Bladder microvascular endothelial cell (primary cell): ENCODE results near the gene TEP1. TPM values are rescaled to one million over a fixed set of nuclear protein-coding genes. Genes with fewer than 3 reads are reported as not detected.

Experiments used
- total RNA-seq: library from RNA; depleted of rRNA; stranded (reverse); fragments of >200 nt; gene quantifications from 2 replicates; pipeline ENCODE4 v1.2.3, GENCODE V29; 2014

TEP1 gene
- 15.2 and 50.6 TPM in 2 replicates for total RNA-seq

DNA sequence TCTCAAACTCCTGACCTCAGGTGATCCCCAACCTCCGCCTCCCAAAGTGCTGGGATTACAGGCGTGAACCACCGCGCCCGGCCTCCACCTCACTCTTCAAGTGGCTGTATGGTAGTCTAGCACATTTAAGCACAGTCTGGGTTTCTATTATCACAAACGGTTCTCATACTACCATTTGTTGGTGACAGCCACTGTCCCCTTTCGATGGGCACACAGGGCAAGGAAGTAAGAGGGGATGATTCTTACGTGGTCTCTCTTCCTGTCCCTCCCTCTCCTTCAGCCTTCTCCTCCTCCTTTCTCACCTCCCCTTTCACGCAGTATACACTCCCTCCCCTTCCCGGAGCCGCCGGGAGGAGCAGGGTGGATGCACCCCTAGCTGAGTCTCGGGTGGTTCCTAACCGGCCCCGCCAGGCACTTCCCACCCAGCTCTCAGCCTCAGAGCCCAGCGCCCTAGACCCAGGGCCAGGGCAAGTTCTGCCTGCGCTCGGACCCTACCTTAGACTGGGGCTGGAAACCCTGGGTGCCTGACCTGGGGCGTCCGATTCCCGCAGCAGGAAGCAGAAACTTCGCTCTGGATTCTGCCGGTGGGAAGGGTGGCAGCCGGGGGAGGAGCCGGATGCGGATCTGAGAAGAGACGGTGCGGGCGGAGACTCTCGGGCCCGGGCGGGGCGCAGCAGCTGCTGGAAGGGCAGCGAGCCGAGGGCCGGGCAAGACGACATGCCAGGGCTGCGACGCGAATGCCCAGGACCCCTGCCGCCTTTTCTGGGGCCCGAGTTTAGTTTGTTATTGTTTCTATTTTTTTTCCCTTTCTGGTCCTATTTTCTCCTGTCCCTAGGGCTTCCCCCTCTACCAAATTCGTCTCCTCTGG, at the start of gene TEP1:
TEP1 (minus strand) TSS at position 626 of the 868 bp plus-strand sequence. CDS start 5,062 bp downstream, outside the sequence.

GRCh38 chr14:20461225-20462141, 48.2 kb upstream of the TEP1 start, which contains the start of gene PIP4P1:
PIP4P1 (minus strand) TSS chr14:20461434; CDS start chr14:20461325, 109 bp downstream.

GRCh38 chr14:20454516-20455354, 41.4 kb upstream of the TEP1 start, which contains the start of the genes APEX1 and OSGEP:
APEX1 (plus strand) TSS chr14:20455226; CDS start chr14:20455646, 420 bp downstream.
OSGEP (minus strand) TSS chr14:20454812; CDS start chr14:20454683, 129 bp downstream.

GRCh38 chr14:20435582-20436362, 22.5 kb upstream of the TEP1 start, which contains the start of gene KLHL33:
KLHL33 (minus strand) TSS chr14:20436166; CDS start chr14:20435811, 355 bp downstream.

GRCh38 chr14:20343092-20343861, 70.0 kb downstream of the TEP1 start, which contains the start of gene PARP2:
PARP2 (plus strand) TSS chr14:20343635; CDS start chr14:20343642, 7 bp downstream.

GRCh38 chr14:20332788-20333493, 80.4 kb downstream of the TEP1 start, which contains the start of gene CCNB1IP1:
CCNB1IP1 (minus strand) TSS chr14:20333279; CDS start chr14:20316523, 16,756 bp downstream.

Other genes with a start within 250 kb of the TEP1 start
- not detected in 2 replicates for gene OR11G2, start 222.6 kb downstream of the TEP1 start, total RNA-seq
- gene OR11H6, start 189.8 kb downstream of the TEP1 start, total RNA-seq = not detected in 2 replicates
- gene OR11H7, start 184.5 kb downstream of the TEP1 start, total RNA-seq = not detected in 2 replicates
- gene OR11H4, start 174.2 kb downstream of the TEP1 start, total RNA-seq = not detected in 2 replicates
- 15.1 and 38.6 TPM in 2 replicates for gene TTC5, start 107.5 kb downstream of the TEP1 start, total RNA-seq
- gene CCNB1IP1, start 80.2 kb downstream of the TEP1 start, total RNA-seq = 19.3 and 27.8 TPM in 2 replicates
- 5.8 and 10.5 TPM in 2 replicates for gene PARP2, start 69.9 kb downstream of the TEP1 start, total RNA-seq
- under 0.01 TPM in 2 replicates for gene KLHL33, start 22.7 kb upstream of the TEP1 start, total RNA-seq
- gene OSGEP, start 41.3 kb upstream of the TEP1 start, total RNA-seq = 34.6 and 35.6 TPM in 2 replicates
- gene APEX1, start 41.7 kb upstream of the TEP1 start, total RNA-seq = 41.4 and 50.5 TPM in 2 replicates
- gene PIP4P1, start 47.9 kb upstream of the TEP1 start, total RNA-seq = 19.1 and 22.0 TPM in 2 replicates
- gene PNP, start 55.9 kb upstream of the TEP1 start, total RNA-seq = 116 and 286 TPM in 2 replicates
- gene RNASE10, start 92.0 kb upstream of the TEP1 start, total RNA-seq = not detected in 2 replicates
- gene RNASE9, start 147.5 kb upstream of the TEP1 start, total RNA-seq = not detected in 2 replicates
- gene RNASE11, start 174.5 kb upstream of the TEP1 start, total RNA-seq = not detected in 2 replicates
- not detected in 2 replicates for gene RNASE12, start 177.9 kb upstream of the TEP1 start, total RNA-seq
- gene OR6S1, start 228.2 kb upstream of the TEP1 start, total RNA-seq = not detected in 2 replicates